Colonic mucosa (tissue), 4 donors: ENCODE results near the gene PTPRN2. TPM values are rescaled to one million over a fixed set of nuclear protein-coding genes. Genes with fewer than 3 reads are reported as not detected.

Experiments used
- DNase-seq: peaks from one replicate; pipeline ENCODE4 v3.0.0-alpha.2; 2020
- H3K27ac ChIP-seq: fragments of 200-600 bp; one replicate; pipeline ENCODE4 v1.8.0; 2021
- H3K27me3 ChIP-seq: fragments of 200-600 bp; one replicate; pipeline ENCODE4 v1.8.0; 2021
- H3K36me3 ChIP-seq: fragments of 200-600 bp; one replicate; pipeline ENCODE4 v1.8.0; 2021
- H3K4me1 ChIP-seq: fragments of 200-600 bp; one replicate; pipeline ENCODE4 v1.8.0; 2021; ENCODE audit warnings: mild to moderate bottlenecking
- H3K4me3 ChIP-seq: fragments of 200-600 bp; one replicate; pipeline ENCODE4 v1.8.0; 2021
- H3K9ac ChIP-seq, 2 donors: one replicate each; pipeline ENCODE4 v1.7.0; 2013; ENCODE audit warnings: control low read depth in 2 of 2, low read depth in 2 of 2, low read length in 2 of 2
- H3K9me3 ChIP-seq: fragments of 200-600 bp; one replicate; pipeline ENCODE4 v1.8.0; 2021
- intact Hi-C: fragments of 100-400 bp; cut with DNase I; formaldehyde crosslinking; loops from one replicate; pipeline ENCODE4 v1.14.1; 2022
- total RNA-seq, 2 donors: library from RNA; stranded (reverse); fragmentation: NEBNext Ultra II Directional in 1 of 2; extraction: Animal tissue kit (Norgen Biotek cat#: 25700) in 1 of 2; gene quantifications; one replicate each; pipeline ENCODE4 v1.2.1, GENCODE V29; 2021
- TF ChIP-seq, protein P1 (sequence below): fragments of 200-600 bp; IDR thresholded peaks from one replicate; pipeline ENCODE4 v1.8.0; 2022; ENCODE audit warnings: antibody characterized with exemption, mild to moderate bottlenecking
- donor health status: healthy.
- donor health status: DM: no; HTN: no; CAD: no.
- donor health status: DM: no; HTN: no; CAD: no.

Gene PTPRN2
- total RNA-seq, 2 donors from 2014 or later, result 14.7 to 21.6 TPM

DNA sequence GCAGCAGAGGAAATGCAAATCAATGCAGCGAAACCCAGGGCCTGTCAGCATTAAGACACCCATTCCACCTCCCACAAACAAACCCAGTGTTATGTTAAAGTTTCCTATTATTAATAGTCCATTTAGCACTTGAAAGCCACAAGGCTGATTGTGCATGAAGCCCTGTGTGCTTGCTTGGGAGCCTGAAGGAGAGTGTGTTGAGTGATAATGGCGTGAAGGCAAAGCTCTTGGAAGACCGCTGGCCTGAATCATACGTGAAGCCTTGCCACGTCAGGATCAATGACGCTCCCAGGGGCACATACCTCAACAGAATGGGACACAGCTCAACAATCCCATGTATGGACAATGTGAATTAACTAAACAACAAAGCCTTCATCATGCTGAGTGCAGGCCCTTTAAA is 25.1 kb downstream of the PTPRN2 start:
- H3K9ac ChIP-seq, result no peak overlapping the region
- no peak for DNase-seq
- H3K4me1 ChIP-seq, result no peaks in the 10 kb centered on the region
- H3K27ac ChIP-seq, result no peak overlapping the region
- TF ChIP-seq, protein P1, sequence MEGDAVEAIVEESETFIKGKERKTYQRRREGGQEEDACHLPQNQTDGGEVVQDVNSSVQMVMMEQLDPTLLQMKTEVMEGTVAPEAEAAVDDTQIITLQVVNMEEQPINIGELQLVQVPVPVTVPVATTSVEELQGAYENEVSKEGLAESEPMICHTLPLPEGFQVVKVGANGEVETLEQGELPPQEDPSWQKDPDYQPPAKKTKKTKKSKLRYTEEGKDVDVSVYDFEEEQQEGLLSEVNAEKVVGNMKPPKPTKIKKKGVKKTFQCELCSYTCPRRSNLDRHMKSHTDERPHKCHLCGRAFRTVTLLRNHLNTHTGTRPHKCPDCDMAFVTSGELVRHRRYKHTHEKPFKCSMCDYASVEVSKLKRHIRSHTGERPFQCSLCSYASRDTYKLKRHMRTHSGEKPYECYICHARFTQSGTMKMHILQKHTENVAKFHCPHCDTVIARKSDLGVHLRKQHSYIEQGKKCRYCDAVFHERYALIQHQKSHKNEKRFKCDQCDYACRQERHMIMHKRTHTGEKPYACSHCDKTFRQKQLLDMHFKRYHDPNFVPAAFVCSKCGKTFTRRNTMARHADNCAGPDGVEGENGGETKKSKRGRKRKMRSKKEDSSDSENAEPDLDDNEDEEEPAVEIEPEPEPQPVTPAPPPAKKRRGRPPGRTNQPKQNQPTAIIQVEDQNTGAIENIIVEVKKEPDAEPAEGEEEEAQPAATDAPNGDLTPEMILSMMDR, result no peak
- H3K36me3 ChIP-seq, result no peaks in the 10 kb centered on the region
- no peak overlapping the region for H3K4me3 ChIP-seq
- intact Hi-C loops, result no loop called here
- H3K27me3 ChIP-seq, result no peaks in the 10 kb centered on the region
- no peaks in the 10 kb centered on the region for H3K9me3 ChIP-seq

DNA sequence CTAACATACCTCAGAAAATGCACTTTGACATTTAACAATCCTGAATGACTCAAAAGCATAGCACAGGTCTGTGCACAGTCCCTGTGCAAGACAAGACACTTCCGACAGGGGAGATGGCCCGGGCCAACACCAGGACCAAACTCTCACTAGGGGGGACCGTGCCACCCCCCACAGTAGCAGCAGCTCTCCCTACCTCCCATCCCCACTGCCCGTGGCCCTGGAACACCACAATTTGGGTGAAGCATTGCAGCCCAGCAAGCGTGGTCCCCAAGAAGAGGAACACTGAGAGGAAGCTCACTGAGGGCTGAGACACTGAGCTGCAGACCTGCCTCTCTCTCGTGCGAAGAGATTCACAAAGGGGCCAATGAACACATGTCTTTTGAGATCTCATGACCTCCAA is 26.0 kb downstream of the PTPRN2 start:
- no peak for DNase-seq

DNA sequence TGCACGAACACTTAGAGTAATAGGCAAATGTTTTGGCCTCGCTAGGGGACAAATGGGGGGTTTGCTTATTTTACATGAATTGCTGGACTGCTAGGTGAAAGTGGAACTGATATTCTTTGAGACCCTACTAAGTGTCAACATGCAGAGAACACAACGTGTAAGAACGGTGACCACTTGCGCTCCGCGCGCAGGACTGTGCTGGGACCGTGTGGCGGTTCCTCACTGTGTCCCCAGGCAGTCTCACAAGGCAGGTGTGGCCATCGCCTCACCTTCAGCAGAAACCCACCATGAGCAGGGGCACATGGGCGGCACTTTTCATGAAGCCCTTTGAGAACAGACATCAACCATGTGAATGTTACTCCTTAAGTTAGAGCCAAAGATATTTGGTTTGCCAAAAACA is 27.2 kb downstream of the PTPRN2 start:
- Histone ChIP-seq H3K27me3 (no peaks in the 10 kb centered on the region), H3K27ac (no peak overlapping the region), H3K4me1 (no peaks in the 10 kb centered on the region), H3K9ac (no peak overlapping the region), H3K36me3 (no peaks in the 10 kb centered on the region), H3K9me3 (no peaks in the 10 kb centered on the region), H3K4me3 (no peak overlapping the region)
- intact Hi-C loops, result no loop called here
- TF ChIP-seq, protein P1, result no peak
- no peak for DNase-seq

More for the DNA sequence above, 26.0 kb downstream of the PTPRN2 start:
- intact Hi-C loops, result no loop called here
- no peaks in the 10 kb centered on the region for H3K4me1 ChIP-seq
- H3K4me3 ChIP-seq, result no peak overlapping the region
- no peaks in the 10 kb centered on the region for H3K36me3 ChIP-seq
- no peak overlapping the region for H3K9ac ChIP-seq
- no peaks in the 10 kb centered on the region for H3K27me3 ChIP-seq
- H3K9me3 ChIP-seq, result no peaks in the 10 kb centered on the region
- TF ChIP-seq, protein P1, result no peak
- H3K27ac ChIP-seq, result no peak overlapping the region

DNA sequence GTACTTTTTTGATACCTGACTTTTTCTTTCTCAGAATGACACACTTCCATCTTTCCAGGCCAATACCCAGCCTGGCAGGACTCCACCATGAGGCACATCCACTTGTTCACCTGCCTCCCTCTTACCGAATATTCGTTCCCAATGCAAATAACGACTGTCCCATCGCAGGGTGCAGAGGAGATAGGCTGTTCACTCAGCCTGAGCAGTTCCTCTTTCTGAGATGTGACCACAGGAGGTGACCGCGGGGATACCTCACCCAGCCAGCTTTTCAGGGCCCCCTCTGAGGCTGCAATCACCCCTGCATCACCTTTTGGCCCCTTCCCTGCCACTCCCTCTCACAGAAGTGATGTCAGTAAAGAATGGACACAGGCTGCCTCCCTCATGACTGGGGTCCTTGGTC is 28.3 kb downstream of the PTPRN2 start:
- no peaks in the 10 kb centered on the region for H3K9me3 ChIP-seq
- no peak overlapping the region for H3K9ac ChIP-seq
- TF ChIP-seq, protein P1, result no peak
- H3K4me1 ChIP-seq, result no peaks in the 10 kb centered on the region
- no peaks in the 10 kb centered on the region for H3K27me3 ChIP-seq
- intact Hi-C loops, result no loop called here
- no peak for DNase-seq
- no peaks in the 10 kb centered on the region for H3K36me3 ChIP-seq
- no peak overlapping the region for H3K4me3 ChIP-seq
- H3K27ac ChIP-seq, result no peak overlapping the region

DNA sequence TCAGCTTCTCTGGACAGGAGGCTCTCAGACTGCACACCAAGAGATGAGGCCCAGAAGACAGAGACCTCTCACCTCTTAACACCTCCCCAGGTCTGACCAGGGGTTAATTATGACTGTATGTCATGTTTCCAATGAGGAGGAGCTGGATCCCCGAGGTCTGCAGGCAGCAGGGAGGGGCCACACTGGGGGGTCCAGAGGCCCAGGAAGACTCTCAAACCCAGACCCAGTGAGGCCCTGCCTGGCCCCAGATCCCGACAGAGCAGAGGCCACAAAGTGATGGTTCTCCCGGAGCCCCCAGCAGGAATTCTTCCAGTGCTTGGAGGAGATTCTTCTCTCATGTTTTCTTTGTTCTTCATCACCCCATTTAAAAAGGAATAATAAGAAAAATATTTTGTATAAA is 28.8 kb downstream of the PTPRN2 start:
- intact Hi-C loops, result no loop called here
- no peak for DNase-seq
- no peaks in the 10 kb centered on the region for H3K4me1 ChIP-seq
- H3K27me3 ChIP-seq, result no peaks in the 10 kb centered on the region
- no peak overlapping the region for H3K27ac ChIP-seq
- no peak overlapping the region for H3K4me3 ChIP-seq
- TF ChIP-seq, protein P1, result no peak
- no peaks in the 10 kb centered on the region for H3K9me3 ChIP-seq
- no peak overlapping the region for H3K9ac ChIP-seq
- no peaks in the 10 kb centered on the region for H3K36me3 ChIP-seq

DNA sequence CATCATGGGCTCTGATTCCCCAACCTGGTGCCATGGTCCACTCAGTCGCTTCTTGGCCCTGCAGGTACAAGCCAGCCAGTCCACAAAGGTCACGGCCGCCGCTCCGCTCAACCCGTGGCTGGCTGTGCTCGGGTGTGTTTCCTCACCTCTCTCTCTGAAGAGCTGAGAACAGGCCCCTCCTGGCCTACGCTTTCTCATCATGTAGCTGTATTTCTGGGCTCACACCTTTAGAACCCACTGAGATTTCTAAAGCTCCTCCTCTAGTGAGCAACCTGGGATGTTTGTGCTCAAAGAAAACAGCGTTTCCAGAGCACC is 30.2 kb downstream of the PTPRN2 start:
- Histone ChIP-seq H3K27me3 (no peaks in the 10 kb centered on the region), H3K4me1 (no peaks in the 10 kb centered on the region), H3K4me3 (no peak overlapping the region), H3K27ac (no peak overlapping the region), H3K36me3 (no peaks in the 10 kb centered on the region), H3K9ac (no peak overlapping the region), H3K9me3 (no peaks in the 10 kb centered on the region)
- intact Hi-C loops, result no loop called here
- DNase-seq, result no peak
- TF ChIP-seq, protein P1, result no peak
